Measurements from ENCODE around the gene KCNIP4. TPM values are rescaled to one million over a fixed set of nuclear protein-coding genes. Genes with fewer than 3 reads are reported as not detected.

The KCNIP4 gene
- total and polyA plus RNA-seq, 2 experiments from 2014 or later = 0.14 to 0.63 TPM

DNA sequence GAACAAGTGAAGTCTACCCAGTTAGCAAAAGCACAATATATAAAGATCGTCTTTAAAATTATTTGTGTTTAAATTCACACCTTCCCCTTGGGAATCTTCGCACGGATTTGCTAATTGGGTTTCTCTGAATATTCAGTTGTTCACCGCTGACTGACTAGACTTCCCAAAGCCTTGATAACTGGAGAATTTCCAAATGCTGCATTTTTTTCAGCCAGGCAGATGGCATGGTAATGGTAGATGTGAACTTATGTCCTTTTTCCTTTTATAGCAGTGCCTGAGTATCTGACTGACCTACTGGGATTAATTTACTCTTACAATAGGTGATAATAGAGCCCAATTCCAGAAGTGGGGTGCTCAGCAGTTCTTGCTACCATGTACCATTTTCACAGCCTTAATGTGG, 700.2 kb downstream of the KCNIP4 start (continued):
- TF ChIP-seq, protein P1, sequence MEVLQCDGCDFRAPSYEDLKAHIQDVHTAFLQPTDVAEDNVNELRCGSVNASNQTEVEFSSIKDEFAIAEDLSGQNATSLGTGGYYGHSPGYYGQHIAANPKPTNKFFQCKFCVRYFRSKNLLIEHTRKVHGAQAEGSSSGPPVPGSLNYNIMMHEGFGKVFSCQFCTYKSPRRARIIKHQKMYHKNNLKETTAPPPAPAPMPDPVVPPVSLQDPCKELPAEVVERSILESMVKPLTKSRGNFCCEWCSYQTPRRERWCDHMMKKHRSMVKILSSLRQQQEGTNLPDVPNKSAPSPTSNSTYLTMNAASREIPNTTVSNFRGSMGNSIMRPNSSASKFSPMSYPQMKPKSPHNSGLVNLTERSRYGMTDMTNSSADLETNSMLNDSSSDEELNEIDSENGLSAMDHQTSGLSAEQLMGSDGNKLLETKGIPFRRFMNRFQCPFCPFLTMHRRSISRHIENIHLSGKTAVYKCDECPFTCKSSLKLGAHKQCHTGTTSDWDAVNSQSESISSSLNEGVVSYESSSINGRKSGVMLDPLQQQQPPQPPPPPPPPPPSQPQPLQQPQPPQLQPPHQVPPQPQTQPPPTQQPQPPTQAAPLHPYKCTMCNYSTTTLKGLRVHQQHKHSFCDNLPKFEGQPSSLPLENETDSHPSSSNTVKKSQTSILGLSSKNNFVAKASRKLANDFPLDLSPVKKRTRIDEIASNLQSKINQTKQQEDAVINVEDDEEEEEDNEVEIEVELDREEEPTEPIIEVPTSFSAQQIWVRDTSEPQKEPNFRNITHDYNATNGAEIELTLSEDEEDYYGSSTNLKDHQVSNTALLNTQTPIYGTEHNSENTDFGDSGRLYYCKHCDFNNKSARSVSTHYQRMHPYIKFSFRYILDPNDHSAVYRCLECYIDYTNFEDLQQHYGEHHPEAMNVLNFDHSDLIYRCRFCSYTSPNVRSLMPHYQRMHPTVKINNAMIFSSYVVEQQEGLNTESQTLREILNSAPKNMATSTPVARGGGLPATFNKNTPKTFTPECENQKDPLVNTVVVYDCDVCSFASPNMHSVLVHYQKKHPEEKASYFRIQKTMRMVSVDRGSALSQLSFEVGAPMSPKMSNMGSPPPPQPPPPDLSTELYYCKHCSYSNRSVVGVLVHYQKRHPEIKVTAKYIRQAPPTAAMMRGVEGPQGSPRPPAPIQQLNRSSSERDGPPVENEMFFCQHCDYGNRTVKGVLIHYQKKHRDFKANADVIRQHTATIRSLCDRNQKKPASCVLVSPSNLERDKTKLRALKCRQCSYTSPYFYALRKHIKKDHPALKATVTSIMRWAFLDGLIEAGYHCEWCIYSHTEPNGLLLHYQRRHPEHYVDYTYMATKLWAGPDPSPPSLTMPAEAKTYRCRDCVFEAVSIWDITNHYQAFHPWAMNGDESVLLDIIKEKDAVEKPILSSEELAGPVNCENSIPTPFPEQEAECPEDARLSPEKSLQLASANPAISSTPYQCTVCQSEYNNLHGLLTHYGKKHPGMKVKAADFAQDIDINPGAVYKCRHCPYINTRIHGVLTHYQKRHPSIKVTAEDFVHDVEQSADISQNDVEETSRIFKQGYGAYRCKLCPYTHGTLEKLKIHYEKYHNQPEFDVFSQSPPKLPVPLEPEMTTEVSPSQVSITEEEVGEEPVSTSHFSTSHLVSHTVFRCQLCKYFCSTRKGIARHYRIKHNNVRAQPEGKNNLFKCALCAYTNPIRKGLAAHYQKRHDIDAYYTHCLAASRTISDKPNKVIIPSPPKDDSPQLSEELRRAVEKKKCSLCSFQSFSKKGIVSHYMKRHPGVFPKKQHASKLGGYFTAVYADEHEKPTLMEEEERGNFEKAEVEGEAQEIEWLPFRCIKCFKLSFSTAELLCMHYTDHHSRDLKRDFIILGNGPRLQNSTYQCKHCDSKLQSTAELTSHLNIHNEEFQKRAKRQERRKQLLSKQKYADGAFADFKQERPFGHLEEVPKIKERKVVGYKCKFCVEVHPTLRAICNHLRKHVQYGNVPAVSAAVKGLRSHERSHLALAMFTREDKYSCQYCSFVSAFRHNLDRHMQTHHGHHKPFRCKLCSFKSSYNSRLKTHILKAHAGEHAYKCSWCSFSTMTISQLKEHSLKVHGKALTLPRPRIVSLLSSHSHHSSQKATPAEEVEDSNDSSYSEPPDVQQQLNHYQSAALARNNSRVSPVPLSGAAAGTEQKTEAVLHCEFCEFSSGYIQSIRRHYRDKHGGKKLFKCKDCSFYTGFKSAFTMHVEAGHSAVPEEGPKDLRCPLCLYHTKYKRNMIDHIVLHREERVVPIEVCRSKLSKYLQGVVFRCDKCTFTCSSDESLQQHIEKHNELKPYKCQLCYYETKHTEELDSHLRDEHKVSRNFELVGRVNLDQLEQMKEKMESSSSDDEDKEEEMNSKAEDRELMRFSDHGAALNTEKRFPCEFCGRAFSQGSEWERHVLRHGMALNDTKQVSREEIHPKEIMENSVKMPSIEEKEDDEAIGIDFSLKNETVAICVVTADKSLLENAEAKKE (CRISPR knock-in tag; IDR thresholded peaks at IDR 0.05) = no peak

DNA sequence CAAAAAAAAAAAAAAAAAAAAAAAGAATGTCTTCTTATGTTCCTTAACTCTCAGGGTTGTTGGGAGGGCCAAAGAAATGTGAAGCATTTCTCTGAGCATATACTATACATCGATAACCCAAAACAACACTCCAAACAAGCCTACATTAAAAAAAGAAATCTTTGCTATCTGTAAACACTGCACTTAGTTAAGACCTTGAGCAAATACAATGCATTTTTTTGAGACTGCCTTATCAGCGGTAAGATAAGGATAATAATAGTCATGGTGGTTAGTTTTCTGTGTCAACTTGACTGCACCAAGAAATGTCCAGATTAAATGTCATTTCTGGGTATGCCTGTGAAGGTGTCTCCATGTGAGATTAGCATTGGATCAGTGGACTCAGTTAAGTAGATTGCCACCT, 706.4 kb downstream of the KCNIP4 start:
- Histone ChIP-seq H3K27me3 (ENCODE audit: insufficient read depth) (no peaks in the 10 kb centered on the region), H3K36me3 (ENCODE audit: insufficient read depth) (no peaks in the 10 kb centered on the region), H3K4me2 (no peak overlapping the region), H3K4me1 (ENCODE audit: insufficient read depth) (no peaks in the 10 kb centered on the region), H3K4me3 (no peak overlapping the region), H3K9me2 (ENCODE audit: insufficient read depth) (no peaks in the 10 kb centered on the region), H3K79me2 (replicated peaks; ENCODE audit: insufficient read depth) (no peaks in the 10 kb centered on the region), H3K27ac (ENCODE audit: low read depth) (no peak overlapping the region), H4K20me1 (replicated peaks; ENCODE audit: insufficient read depth) (no peaks in the 10 kb centered on the region), H3F3A (replicated peaks; ENCODE audit: low read depth) (no peaks in the 10 kb centered on the region), H2AFZ (no peak overlapping the region)
- DNase-seq (ENCODE audit: low spot score) = no peak
- no peak for ATAC-seq
- Mint-ChIP-seq H3K4me3 (no peak overlapping the region), H3K36me3 (ENCODE audit: low read depth) (no peaks in the 10 kb centered on the region), H3K9me3 (peaks cover 2% of the 10 kb centered on the region; the same call in 1 of the 3 replicates), H3K27ac (no peak overlapping the region), H3K27me3 (ENCODE audit: insufficient read depth, low read depth, poor library complexity) (no peaks in the 10 kb centered on the region), H3K4me1 (peaks cover 10% of the 10 kb centered on the region)
- TF ChIP-seq, protein P2, sequence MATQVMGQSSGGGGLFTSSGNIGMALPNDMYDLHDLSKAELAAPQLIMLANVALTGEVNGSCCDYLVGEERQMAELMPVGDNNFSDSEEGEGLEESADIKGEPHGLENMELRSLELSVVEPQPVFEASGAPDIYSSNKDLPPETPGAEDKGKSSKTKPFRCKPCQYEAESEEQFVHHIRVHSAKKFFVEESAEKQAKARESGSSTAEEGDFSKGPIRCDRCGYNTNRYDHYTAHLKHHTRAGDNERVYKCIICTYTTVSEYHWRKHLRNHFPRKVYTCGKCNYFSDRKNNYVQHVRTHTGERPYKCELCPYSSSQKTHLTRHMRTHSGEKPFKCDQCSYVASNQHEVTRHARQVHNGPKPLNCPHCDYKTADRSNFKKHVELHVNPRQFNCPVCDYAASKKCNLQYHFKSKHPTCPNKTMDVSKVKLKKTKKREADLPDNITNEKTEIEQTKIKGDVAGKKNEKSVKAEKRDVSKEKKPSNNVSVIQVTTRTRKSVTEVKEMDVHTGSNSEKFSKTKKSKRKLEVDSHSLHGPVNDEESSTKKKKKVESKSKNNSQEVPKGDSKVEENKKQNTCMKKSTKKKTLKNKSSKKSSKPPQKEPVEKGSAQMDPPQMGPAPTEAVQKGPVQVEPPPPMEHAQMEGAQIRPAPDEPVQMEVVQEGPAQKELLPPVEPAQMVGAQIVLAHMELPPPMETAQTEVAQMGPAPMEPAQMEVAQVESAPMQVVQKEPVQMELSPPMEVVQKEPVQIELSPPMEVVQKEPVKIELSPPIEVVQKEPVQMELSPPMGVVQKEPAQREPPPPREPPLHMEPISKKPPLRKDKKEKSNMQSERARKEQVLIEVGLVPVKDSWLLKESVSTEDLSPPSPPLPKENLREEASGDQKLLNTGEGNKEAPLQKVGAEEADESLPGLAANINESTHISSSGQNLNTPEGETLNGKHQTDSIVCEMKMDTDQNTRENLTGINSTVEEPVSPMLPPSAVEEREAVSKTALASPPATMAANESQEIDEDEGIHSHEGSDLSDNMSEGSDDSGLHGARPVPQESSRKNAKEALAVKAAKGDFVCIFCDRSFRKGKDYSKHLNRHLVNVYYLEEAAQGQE (IDR thresholded peaks at IDR 0.05; ENCODE audit: unreplicated experiment) = no peak
- TF ChIP-seq, protein P3, sequence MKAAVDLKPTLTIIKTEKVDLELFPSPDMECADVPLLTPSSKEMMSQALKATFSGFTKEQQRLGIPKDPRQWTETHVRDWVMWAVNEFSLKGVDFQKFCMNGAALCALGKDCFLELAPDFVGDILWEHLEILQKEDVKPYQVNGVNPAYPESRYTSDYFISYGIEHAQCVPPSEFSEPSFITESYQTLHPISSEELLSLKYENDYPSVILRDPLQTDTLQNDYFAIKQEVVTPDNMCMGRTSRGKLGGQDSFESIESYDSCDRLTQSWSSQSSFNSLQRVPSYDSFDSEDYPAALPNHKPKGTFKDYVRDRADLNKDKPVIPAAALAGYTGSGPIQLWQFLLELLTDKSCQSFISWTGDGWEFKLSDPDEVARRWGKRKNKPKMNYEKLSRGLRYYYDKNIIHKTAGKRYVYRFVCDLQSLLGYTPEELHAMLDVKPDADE (IDR thresholded peaks at IDR 0.05) = no peak
- no peak for TF ChIP-seq CREB1 (CRISPR knock-in tag; IDR thresholded peaks at IDR 0.05; ENCODE audit: low read depth)
- TF ChIP-seq EZH2phosphoT487 (IDR thresholded peaks at IDR 0.05; ENCODE audit: unreplicated experiment) = no peak
- no peak for TF ChIP-seq POLR2AphosphoS5 (IDR thresholded peaks at IDR 0.05; ENCODE audit: low read depth)
- no peak for TF ChIP-seq EZH2 (IDR thresholded peaks at IDR 0.05; ENCODE audit: low read depth, unreplicated experiment)
- no peak for TF ChIP-seq ZNF331 (CRISPR knock-in tag; IDR thresholded peaks at IDR 0.05; ENCODE audit: low read depth)
- no peak for TF ChIP-seq STAT1 (IDR thresholded peaks at IDR 0.05; ENCODE audit: unreplicated experiment)
- no peak for TF ChIP-seq ZNF114 (CRISPR knock-in tag; IDR thresholded peaks at IDR 0.05)
- TF ChIP-seq NANOG (IDR thresholded peaks at IDR 0.05; ENCODE audit: borderline replicate concordance) = no peak
- TF ChIP-seq, protein P4, sequence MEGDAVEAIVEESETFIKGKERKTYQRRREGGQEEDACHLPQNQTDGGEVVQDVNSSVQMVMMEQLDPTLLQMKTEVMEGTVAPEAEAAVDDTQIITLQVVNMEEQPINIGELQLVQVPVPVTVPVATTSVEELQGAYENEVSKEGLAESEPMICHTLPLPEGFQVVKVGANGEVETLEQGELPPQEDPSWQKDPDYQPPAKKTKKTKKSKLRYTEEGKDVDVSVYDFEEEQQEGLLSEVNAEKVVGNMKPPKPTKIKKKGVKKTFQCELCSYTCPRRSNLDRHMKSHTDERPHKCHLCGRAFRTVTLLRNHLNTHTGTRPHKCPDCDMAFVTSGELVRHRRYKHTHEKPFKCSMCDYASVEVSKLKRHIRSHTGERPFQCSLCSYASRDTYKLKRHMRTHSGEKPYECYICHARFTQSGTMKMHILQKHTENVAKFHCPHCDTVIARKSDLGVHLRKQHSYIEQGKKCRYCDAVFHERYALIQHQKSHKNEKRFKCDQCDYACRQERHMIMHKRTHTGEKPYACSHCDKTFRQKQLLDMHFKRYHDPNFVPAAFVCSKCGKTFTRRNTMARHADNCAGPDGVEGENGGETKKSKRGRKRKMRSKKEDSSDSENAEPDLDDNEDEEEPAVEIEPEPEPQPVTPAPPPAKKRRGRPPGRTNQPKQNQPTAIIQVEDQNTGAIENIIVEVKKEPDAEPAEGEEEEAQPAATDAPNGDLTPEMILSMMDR (conservative IDR thresholded peaks at IDR 0.05; ENCODE audit: low read depth in 2 of 2) = no peak
- no peak for TF ChIP-seq JUNB (IDR thresholded peaks at IDR 0.05; ENCODE audit: unreplicated experiment)
